Heart left ventricle (tissue), 16 donors: ENCODE data around the gene ACTG2. TPM values are rescaled to one million over a fixed set of nuclear protein-coding genes. Genes with fewer than 3 reads are reported as not detected.

Source experiments
- ATAC-seq, 4 donors: fragments of 200-7000 bp; cut with Tn5 transposase; one replicate each; pipeline ENCODE4 v1.9.1; 2020 to 2022; ENCODE audit warnings: moderate library complexity in 4 of 4, mild to moderate bottlenecking in 3 of 4, moderate number of reproducible peaks in 1 of 4
- DNase-seq, 5 donors: peaks; one replicate each; pipeline ENCODE4 v3.0.0-alpha.2; 2020
- H3K27ac ChIP-seq, 12 donors: fragments of 200-600 bp; sonication (generic) in 4 of 12; one replicate each; pipeline versions ENCODE4 v1.5.0 to v1.8.0; 2016 to 2022; ENCODE audit warnings: mild to moderate bottlenecking in 2 of 12
- H3K27me3 ChIP-seq, 9 donors: fragments of 200-600 bp; sonication (generic) in 2 of 9; one replicate each; pipeline versions ENCODE4 v1.5.1 to v1.8.0; 2016 to 2022; ENCODE audit warnings: mild to moderate bottlenecking in 3 of 9
- H3K36me3 ChIP-seq, 9 donors: fragments of 200-600 bp; sonication (generic) in 2 of 9; one replicate each; pipeline versions ENCODE4 v1.5.0 to v1.8.0; 2018 to 2022; ENCODE audit warnings: mild to moderate bottlenecking in 2 of 9
- H3K4me1 ChIP-seq, 12 donors: fragments of 200-600 bp; sonication (generic) in 4 of 12; one replicate each; pipeline versions ENCODE4 v1.5.0 to v1.8.0; 2016 to 2022; ENCODE audit warnings: mild to moderate bottlenecking in 3 of 12
- H3K4me3 ChIP-seq, 12 donors: fragments of 200-600 bp; sonication (generic) in 4 of 12; one replicate each; pipeline versions ENCODE4 v1.5.0 to v1.8.0; 2017 to 2022; ENCODE audit warnings: mild to moderate bottlenecking in 9 of 12, moderate library complexity in 4 of 12
- H3K9me3 ChIP-seq, 12 donors: fragments of 200-600 bp; sonication (generic) in 4 of 12; one replicate each; pipeline versions ENCODE4 v1.5.0 to v1.8.0; 2016 to 2022; ENCODE audit warnings: mild to moderate bottlenecking in 1 of 12
- POLR2A ChIP-seq, 2 donors: fragments of 450-650 bp; IDR thresholded peaks; one replicate each; pipeline ENCODE4 v1.6.1; 2017; ENCODE audit warnings: antibody characterized with exemption in 2 of 2, mild to moderate bottlenecking in 2 of 2, moderate library complexity in 2 of 2
- WGBS, 4 donors: extraction: QIAGEN DNeasy Blood & Tissue Kit in 2 of 4; methylation state at CpG; one replicate each; pipeline versions ENCODE4 v1.1.5 to v1.1.7; 2013 to 2018; 5-methylcytosine and 5-hydroxymethylcytosine counted together
- intact Hi-C, 10 donors: fragments of 100-400 bp; cut with DNase I; formaldehyde crosslinking; loops; one replicate each; pipeline versions ENCODE4 v1.11.1 to v1.14.2; 2022
- polyA plus RNA-seq, 2 donors: library from polyadenylated mRNA; stranded (reverse); fragments of 200-250 nt; gene quantifications; one replicate each; pipeline ENCODE4 v1.2.3, GENCODE V29; 2013
- total RNA-seq, 9 donors: library from RNA; depleted of rRNA in 2 of 9; stranded (reverse); fragments of >200 nt in 2 of 9; fragmentation: NEBNext Ultra II Directional in 3 of 9; extraction: Animal tissue kit (Norgen Biotek cat#: 25700) in 3 of 9; gene quantifications; one replicate each; pipeline versions ENCODE4 v1.1.0 to v1.2.4, GENCODE V29; 2016 to 2023
- TF ChIP-seq, protein P1 (sequence below), 12 donors: fragments of 200-600 bp; sonication (generic) in 4 of 12; IDR thresholded peaks; one replicate each; pipeline versions ENCODE4 v1.5.0 to v1.8.0; 2018 to 2022; ENCODE audit warnings: antibody characterized with exemption in 12 of 12, mild to moderate bottlenecking in 5 of 12
- donor health status: ischemic (EF 13 %, LVEDD 7.1; RV severe dilation, severe dysfunction).
- donor health status: healthy with polysubstance abuse.
- donor health status: DM: no; HTN: yes; CAD: no.
- donor health status: DM: no; HTN: no; CAD: no.
- donor health status: ischemic (EF 25% LVEDD 6.9; RV normal size, moderate dysfunction).
- donor health status: ischemic (EF 25% LVEDD 5.7; RV mildly dilated, moderate dysfunction).
- donor health status: healthy.
- donor health status: DM: yes; HTN: yes; CAD: no.
- donor health status: ischemic (EF 35%, LVEDD 5.7; RV mildly dilated, moderate dysfunction).
- donor health status: nonischemic (EF 11% LVEDD 7.7; RV severe dilation, severe dysfunction).
- donor health status: DM: yes; HTN: yes; CAD: no.
- donor health status: PGD.
- donor health status: ischemic (EF 29% LVEDD 5.4; RV normal size, mild dysfunction).
- donor health status: nonischemic (EF 23%, LVEDD 6.1; RV moderate dilation, normal function).

The ACTG2 gene
- total and polyA plus RNA-seq, 11 donors = 1.3 to 10.5 (median 3.8) TPM

DNA sequence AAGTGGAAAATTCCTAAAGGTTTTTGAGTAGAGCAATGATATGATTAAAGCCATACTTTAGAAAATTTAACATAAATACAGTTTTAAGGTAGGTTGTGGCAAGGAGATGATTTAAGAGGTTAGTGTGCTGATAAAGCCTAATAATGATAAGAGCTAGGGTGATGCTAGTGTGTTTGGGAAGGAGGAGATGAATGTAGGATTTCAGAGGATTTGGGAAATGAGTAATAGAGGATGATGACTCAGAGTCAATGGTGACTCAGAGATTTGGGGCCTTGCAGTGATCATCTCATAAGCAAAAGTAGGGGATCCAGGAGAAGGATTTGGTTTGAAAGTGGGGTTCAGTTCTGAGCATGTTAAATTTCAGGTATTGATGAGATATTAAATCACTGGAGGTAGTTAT, 40.8 kb upstream of the ACTG2 start:
- H3K4me1 ChIP-seq = no peaks in the 10 kb centered on the region
- H3K9me3 ChIP-seq = no peaks in the 10 kb centered on the region
- H3K4me3 ChIP-seq = no peak overlapping the region
- no peak for ATAC-seq
- peak overlapping the region in 1 of 12 donors; percentile 38 for H3K27ac ChIP-seq
- H3K36me3 ChIP-seq = peaks cover 2 to 99% (median 97%) of the 10 kb centered on the region in 9 donors
- intact Hi-C loops = no loop called here
- no peaks in the 10 kb centered on the region for H3K27me3 ChIP-seq
- TF ChIP-seq, protein P1, sequence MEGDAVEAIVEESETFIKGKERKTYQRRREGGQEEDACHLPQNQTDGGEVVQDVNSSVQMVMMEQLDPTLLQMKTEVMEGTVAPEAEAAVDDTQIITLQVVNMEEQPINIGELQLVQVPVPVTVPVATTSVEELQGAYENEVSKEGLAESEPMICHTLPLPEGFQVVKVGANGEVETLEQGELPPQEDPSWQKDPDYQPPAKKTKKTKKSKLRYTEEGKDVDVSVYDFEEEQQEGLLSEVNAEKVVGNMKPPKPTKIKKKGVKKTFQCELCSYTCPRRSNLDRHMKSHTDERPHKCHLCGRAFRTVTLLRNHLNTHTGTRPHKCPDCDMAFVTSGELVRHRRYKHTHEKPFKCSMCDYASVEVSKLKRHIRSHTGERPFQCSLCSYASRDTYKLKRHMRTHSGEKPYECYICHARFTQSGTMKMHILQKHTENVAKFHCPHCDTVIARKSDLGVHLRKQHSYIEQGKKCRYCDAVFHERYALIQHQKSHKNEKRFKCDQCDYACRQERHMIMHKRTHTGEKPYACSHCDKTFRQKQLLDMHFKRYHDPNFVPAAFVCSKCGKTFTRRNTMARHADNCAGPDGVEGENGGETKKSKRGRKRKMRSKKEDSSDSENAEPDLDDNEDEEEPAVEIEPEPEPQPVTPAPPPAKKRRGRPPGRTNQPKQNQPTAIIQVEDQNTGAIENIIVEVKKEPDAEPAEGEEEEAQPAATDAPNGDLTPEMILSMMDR (IDR thresholded peaks at IDR 0.05) = no peak
- no peak for TF ChIP-seq POLR2A (IDR thresholded peaks at IDR 0.05)
- no peak for DNase-seq

DNA sequence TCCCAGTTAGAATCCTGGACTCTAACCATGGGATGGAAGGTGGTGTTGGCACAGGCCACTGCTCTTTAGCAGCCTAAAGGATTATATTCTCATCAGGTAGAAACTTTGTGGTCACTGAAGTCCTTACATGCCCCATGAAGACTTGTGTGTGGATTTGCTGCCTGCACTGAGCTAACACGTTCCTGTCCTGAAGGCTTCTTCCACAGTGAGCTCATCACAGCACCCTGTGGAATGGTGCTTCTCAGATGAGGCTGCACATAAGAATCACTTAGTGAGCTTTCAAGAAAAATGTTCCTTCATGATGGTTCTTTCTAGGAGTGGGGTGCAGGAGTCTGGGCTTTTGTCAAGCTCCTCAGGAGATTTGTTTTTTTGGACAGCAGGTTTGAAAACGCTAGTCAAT, 37.3 kb upstream of the ACTG2 start:
- DNase-seq (no peak), ATAC-seq (no peak)
- H3K4me1 ChIP-seq = no peaks in the 10 kb centered on the region
- H3K27ac ChIP-seq = no peak overlapping the region
- 88 to 98% (median 91%) methylated on average over 2 of the region's 2 CpGs for WGBS, 4 donors
- peaks cover 2 to 97% (median 95%) of the 10 kb centered on the region in 9 donors for H3K36me3 ChIP-seq
- no peaks in the 10 kb centered on the region for H3K27me3 ChIP-seq
- no peaks in the 10 kb centered on the region for H3K9me3 ChIP-seq
- intact Hi-C loops = no loop called here
- H3K4me3 ChIP-seq = no peak overlapping the region
- TF ChIP-seq, protein P1 (IDR thresholded peaks at IDR 0.05) = no peak
- no peak for TF ChIP-seq POLR2A (IDR thresholded peaks at IDR 0.05)

DNA sequence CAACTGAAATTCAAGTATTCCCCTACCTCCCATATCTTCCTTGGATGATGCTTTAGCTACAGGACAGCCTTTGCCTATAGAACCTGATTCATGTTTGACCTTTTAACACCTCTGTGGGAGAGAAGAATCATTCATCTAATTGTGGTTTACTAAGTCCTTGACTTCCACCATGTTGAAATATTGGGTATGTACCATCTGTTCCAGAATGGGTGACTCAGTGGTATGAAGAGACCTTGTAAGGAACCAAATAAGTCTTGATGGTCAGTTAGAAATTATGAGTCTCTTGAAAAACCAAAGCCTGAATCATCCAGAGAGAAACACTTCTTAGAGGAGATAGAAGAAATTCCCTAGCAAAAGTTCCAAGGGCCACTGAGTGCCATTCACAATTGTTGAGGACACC, 36.6 kb upstream of the ACTG2 start:
- DNase-seq (no peak), ATAC-seq (no peak)
- Histone ChIP-seq H3K36me3 (peaks cover 2 to 97% (median 95%) of the 10 kb centered on the region in 9 donors), H3K9me3 (no peaks in the 10 kb centered on the region), H3K27me3 (no peaks in the 10 kb centered on the region), H3K27ac (no peak overlapping the region), H3K4me1 (no peaks in the 10 kb centered on the region), H3K4me3 (no peak overlapping the region)
- TF ChIP-seq, protein P1 (IDR thresholded peaks at IDR 0.05) = no peak
- intact Hi-C loops = no loop called here

DNA sequence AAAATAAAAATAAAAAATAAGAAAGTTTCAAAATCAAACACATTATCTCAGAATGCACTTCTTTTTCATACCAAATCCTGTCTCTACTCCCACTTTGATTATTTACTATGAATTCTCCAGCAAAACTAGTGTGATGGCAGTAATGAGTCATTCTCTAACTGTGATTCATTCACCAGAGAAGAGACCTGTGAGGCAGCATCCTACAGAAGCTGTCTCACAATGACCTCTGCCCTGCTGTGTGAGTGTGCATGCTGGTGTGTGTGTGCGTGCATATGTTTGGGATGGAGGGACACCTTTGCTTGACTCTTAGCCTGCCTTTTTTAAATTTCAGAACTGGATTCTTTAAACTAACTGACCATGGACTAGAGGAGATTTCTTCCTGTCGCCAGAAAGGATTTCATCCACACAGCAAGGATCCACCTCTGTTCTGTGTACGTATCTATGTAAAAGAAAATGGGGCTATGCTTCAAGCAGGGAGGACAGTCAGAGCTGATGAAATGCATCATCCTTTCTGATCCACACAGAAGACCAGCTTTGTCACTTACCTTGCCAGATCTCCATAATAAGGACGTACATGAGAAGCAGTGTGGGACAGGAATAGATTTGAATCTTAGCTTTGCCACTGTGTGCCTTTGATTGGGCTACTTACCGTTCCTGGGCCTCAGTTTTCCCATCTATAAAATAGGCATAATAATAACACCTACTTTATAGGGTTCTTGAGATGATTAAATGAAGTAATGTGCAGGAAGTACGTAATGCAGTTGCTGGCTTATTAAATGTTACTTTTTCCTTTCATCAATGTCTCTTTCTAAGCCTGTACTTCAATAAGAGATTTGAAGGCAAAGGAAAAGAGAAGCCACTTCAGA, 32.9 kb upstream of the ACTG2 start:
- no peak for ATAC-seq
- Histone ChIP-seq H3K27ac (no peak overlapping the region), H3K4me3 (no peak overlapping the region), H3K27me3 (no peaks in the 10 kb centered on the region), H3K36me3 (peaks cover 2 to 98% (median 97%) of the 10 kb centered on the region in 9 donors), H3K9me3 (no peaks in the 10 kb centered on the region), H3K4me1 (no peaks in the 10 kb centered on the region)
- intact Hi-C loops = no loop called here
- TF ChIP-seq, protein P1 (IDR thresholded peaks at IDR 0.05) = no peak
- TF ChIP-seq POLR2A (IDR thresholded peaks at IDR 0.05) = no peak
- DNase-seq = no peak
- WGBS, 4 donors = 92 to 97% (median 96%) methylated on average over 6 of the region's 6 CpGs
